ENCODE data around the gene PER3.
"Not testable (repeated sequence)": the region's sequence is repeated elsewhere in the genome, so short reads cannot be mapped to it uniquely, and the experiment has no call there.

PER3 gene

DNA sequence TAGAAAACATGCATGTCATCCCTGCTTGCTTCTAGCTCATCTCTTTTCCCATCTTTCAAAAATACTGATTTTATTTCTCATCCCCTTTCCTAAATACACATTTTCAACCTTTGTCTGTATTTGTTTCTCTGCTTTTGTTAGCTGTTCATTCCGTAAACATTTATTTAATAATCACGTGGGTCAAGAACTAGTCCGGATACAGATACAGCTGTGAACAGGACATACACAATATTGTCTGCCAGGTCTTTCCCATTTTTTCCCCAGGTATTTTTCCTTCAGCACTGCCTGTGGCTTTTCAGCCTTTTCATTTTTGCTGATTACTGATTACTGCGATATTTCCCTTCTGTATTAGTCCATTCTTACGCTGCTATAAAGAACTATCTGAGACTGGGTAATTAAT lies 5.7 kb downstream of the PER3 start:
- ATAC-seq (ENCODE audit: low read depth) (no peak), DNase-seq (ENCODE audit: low spot score) (no peak)
- Histone ChIP-seq H3K9me3 (ENCODE audit: severe bottlenecking) (no peaks in the 10 kb centered on the region), H3K4me3 (ENCODE audit: severe bottlenecking) (no peak overlapping the region), H3K4me1 (ENCODE audit: insufficient read depth, poor library complexity, severe bottlenecking) (no peaks in the 10 kb centered on the region), H3K27ac (ENCODE audit: poor library complexity, severe bottlenecking) (no peak overlapping the region), H3K36me3 (ENCODE audit: low read depth) (peaks cover 80% of the 10 kb centered on the region), H3K27me3 (ENCODE audit: insufficient read depth, poor library complexity, severe bottlenecking) (no peaks in the 10 kb centered on the region)
- TF ChIP-seq, protein P1, sequence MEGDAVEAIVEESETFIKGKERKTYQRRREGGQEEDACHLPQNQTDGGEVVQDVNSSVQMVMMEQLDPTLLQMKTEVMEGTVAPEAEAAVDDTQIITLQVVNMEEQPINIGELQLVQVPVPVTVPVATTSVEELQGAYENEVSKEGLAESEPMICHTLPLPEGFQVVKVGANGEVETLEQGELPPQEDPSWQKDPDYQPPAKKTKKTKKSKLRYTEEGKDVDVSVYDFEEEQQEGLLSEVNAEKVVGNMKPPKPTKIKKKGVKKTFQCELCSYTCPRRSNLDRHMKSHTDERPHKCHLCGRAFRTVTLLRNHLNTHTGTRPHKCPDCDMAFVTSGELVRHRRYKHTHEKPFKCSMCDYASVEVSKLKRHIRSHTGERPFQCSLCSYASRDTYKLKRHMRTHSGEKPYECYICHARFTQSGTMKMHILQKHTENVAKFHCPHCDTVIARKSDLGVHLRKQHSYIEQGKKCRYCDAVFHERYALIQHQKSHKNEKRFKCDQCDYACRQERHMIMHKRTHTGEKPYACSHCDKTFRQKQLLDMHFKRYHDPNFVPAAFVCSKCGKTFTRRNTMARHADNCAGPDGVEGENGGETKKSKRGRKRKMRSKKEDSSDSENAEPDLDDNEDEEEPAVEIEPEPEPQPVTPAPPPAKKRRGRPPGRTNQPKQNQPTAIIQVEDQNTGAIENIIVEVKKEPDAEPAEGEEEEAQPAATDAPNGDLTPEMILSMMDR (IDR thresholded peaks at IDR 0.05; ENCODE audit: poor library complexity, severe bottlenecking) = no peak

DNA sequence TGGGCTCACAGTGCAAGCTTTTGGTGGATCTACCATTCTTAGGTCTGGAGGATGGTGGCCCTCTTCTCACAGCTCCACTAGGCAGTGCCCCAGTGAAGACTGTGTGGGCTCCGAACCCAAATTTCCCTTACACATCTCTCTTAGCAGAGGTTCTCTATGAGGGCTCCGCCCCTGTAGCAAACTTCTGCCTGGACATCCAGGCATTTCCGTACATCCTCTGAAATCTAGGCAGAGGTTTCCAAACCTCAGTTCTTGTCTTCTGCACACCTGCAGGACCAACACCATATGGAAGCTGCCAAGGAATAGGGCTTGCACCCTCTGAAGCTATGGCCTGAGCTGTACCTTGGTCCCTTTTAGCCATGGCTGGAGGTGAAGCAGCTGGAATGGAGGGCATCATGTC lies 6.9 kb downstream of the PER3 start:
- not testable (repeated sequence) for H3K4me3 ChIP-seq (ENCODE audit: severe bottlenecking); H3K27me3 ChIP-seq (ENCODE audit: insufficient read depth, poor library complexity, severe bottlenecking); H3K27ac ChIP-seq (ENCODE audit: poor library complexity, severe bottlenecking); H3K9me3 ChIP-seq (ENCODE audit: severe bottlenecking); H3K4me1 ChIP-seq (ENCODE audit: insufficient read depth, poor library complexity, severe bottlenecking); ATAC-seq (ENCODE audit: low read depth); DNase-seq (ENCODE audit: low spot score)
- H3K36me3 ChIP-seq (ENCODE audit: low read depth) = peaks cover 69% of the 10 kb centered on the region

DNA sequence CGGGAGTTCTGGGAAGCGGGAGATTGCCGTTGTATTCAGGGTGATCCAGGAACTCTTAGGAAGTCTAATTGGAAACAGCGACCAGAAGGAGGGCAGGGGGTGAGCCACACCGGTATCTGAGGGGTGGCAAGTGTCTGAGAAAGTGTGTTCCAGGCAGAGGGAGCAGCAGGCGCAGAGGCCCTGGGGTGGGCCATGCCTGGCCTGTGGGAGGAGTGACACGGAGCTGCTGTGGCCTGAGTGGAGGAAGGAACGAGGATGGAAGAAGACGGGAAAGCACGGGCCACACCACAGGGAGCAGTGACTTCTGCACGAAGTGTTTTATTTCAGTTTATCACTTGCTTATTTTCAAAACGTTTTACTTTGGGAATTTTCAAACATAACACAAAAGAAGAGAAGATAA lies 11.3 kb downstream of the PER3 start:
- no peaks in the 10 kb centered on the region for H3K4me1 ChIP-seq (ENCODE audit: insufficient read depth, poor library complexity, severe bottlenecking)
- DNase-seq (ENCODE audit: low spot score) = no peak
- H3K4me3 ChIP-seq (ENCODE audit: severe bottlenecking) = no peak overlapping the region
- H3K36me3 ChIP-seq (ENCODE audit: low read depth) = peaks cover 45% of the 10 kb centered on the region
- no peaks in the 10 kb centered on the region for H3K27me3 ChIP-seq (ENCODE audit: insufficient read depth, poor library complexity, severe bottlenecking)
- no peaks in the 10 kb centered on the region for H3K9me3 ChIP-seq (ENCODE audit: severe bottlenecking)
- no peak overlapping the region for H3K27ac ChIP-seq (ENCODE audit: poor library complexity, severe bottlenecking)
- ATAC-seq (ENCODE audit: low read depth) = no peak
- TF ChIP-seq, protein P1 (IDR thresholded peaks at IDR 0.05; ENCODE audit: poor library complexity, severe bottlenecking) = no peak

DNA sequence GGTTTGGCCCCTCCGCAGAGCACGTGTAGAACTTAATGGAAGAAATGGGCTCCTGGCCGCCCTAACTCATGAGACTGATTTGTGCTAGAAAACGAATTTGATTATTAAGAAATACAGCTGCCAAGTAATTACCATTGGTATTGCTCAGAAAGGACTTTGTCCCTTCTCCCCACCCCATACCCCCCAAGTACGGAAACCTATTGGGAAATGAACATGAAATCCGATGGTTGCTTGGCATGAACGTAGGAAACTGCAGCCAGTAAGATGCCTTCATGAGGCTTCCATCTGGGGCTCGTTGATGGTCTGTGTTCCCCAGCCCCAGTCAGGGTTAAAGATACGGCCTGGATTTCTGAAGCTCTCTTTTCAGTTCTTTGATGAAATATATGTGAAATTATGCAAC lies 21.4 kb downstream of the PER3 start:
- peaks cover 73% of the 10 kb centered on the region for H3K36me3 ChIP-seq (ENCODE audit: low read depth)
- H3K4me3 ChIP-seq (ENCODE audit: severe bottlenecking) = no peak overlapping the region
- H3K27ac ChIP-seq (ENCODE audit: poor library complexity, severe bottlenecking) = no peak overlapping the region
- no peaks in the 10 kb centered on the region for H3K9me3 ChIP-seq (ENCODE audit: severe bottlenecking)
- H3K4me1 ChIP-seq (ENCODE audit: insufficient read depth, poor library complexity, severe bottlenecking) = no peaks in the 10 kb centered on the region
- ATAC-seq (ENCODE audit: low read depth) (no peak), DNase-seq (ENCODE audit: low spot score) (no peak)
- TF ChIP-seq, protein P1 (IDR thresholded peaks at IDR 0.05; ENCODE audit: poor library complexity, severe bottlenecking) = no peak
- H3K27me3 ChIP-seq (ENCODE audit: insufficient read depth, poor library complexity, severe bottlenecking) = no peaks in the 10 kb centered on the region

DNA sequence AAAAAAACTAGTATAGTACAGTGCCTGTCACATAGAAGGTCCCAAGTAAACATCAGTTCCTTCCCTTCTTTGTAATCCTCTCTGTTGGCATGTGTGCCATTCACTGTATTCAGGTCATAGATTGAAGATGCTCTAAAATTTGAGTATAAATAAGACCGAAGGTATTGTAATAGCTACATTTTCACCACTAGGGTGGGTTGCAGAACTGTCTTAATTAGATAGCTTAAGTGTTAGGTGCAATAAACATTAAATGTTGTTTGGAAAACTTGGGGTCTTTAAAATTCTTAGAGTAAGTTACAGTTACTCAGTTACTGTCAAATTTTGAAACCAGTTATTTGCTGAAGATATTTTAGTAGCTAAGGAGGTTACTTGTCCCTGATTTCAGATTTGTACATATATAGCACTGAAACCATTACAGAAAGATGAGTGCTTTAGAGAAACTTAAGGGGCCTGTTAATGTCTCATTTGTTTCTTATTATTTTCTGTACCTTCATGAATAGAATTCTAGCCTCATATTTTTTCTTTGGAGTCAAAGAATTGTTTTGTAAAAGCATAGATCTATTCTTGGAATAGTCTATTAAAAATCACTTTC lies 24.3 kb downstream of the PER3 start:
- Histone ChIP-seq H3K27ac (ENCODE audit: poor library complexity, severe bottlenecking) (no peak overlapping the region), H3K27me3 (ENCODE audit: insufficient read depth, poor library complexity, severe bottlenecking) (no peaks in the 10 kb centered on the region), H3K4me3 (ENCODE audit: severe bottlenecking) (no peak overlapping the region), H3K9me3 (ENCODE audit: severe bottlenecking) (peaks cover 2% of the 10 kb centered on the region), H3K4me1 (ENCODE audit: insufficient read depth, poor library complexity, severe bottlenecking) (no peaks in the 10 kb centered on the region), H3K36me3 (ENCODE audit: low read depth) (peaks cover 70% of the 10 kb centered on the region)
- DNase-seq (ENCODE audit: low spot score) = no peak
- ATAC-seq (ENCODE audit: low read depth) = 0 out of 3 replicates have a peak, but pooled peaks have one; percentile 49
- TF ChIP-seq, protein P1 (IDR thresholded peaks at IDR 0.05; ENCODE audit: poor library complexity, severe bottlenecking) = peak; percentile 73
